ENCODE results near the gene PCDHGA5. TPM values are rescaled to one million over a fixed set of nuclear protein-coding genes. Genes with fewer than 3 reads are reported as not detected.
A peak's percentile ranks its signal among the peaks of the same experiment; 100 is the strongest.
"Not testable (repeated sequence)": the region's sequence is repeated elsewhere in the genome, so short reads cannot be mapped to it uniquely, and the experiment has no call there.

Gene PCDHGA5
- total RNA-seq, 1 donor from 2014 or later: 0.51 TPM

GRCh38 chr5:141409598-141410306 is 45.8 kb downstream of the PCDHGA5 start:
- no peak for DNase-seq (ENCODE audit: low spot score in 2 of 2, unreplicated experiment in 2 of 2)
- no peaks in the 10 kb centered on the region for H3K27me3 Mint-ChIP-seq (ENCODE audit: low read depth)
- H3K36me3 Mint-ChIP-seq: peaks cover 66% of the 10 kb centered on the region
- no peak overlapping the region for H3K27ac Mint-ChIP-seq
- H3K9me3 Mint-ChIP-seq: peaks cover 46% of the 10 kb centered on the region
- TF ChIP-seq CTCF (IDR thresholded peaks at IDR 0.05; ENCODE audit: unreplicated experiment): no peak
- H3K4me3 Mint-ChIP-seq: no peak overlapping the region
- H3K4me1 Mint-ChIP-seq: peaks cover 19% of the 10 kb centered on the region

- peaks cover 69% of the 10 kb centered on the region for H3K36me3 Mint-ChIP-seq
- no peaks in the 10 kb centered on the region for H3K27me3 Mint-ChIP-seq (ENCODE audit: low read depth)
- peak overlapping the region; percentile 30 for H3K4me3 Mint-ChIP-seq
- no peak overlapping the region for H3K27ac Mint-ChIP-seq
- TF ChIP-seq CTCF (IDR thresholded peaks at IDR 0.05; ENCODE audit: unreplicated experiment): no peak
- H3K9me3 Mint-ChIP-seq: peaks cover 47% of the 10 kb centered on the region
- H3K4me1 Mint-ChIP-seq: peaks cover 19% of the 10 kb centered on the region
- no peak for DNase-seq (ENCODE audit: low spot score in 2 of 2, unreplicated experiment in 2 of 2)
Measured at GRCh38 chr5:141411575-141411974, 47.6 kb downstream of the PCDHGA5 start.

- Mint-ChIP-seq H3K27ac (peak within 1 kb of the TSS; percentile 86), H3K4me1 (peaks cover 19% of the 10 kb centered on the region), H3K27me3 (ENCODE audit: low read depth) (no peaks in the 10 kb centered on the region), H3K36me3 (peaks cover 70% of the 10 kb centered on the region), H3K9me3 (peaks cover 51% of the 10 kb centered on the region), H3K4me3 (peak within 1 kb of the TSS; percentile 81)
- peak in 1 of 2 experiments; percentile 48 for DNase-seq (ENCODE audit: low spot score in 2 of 2, unreplicated experiment in 2 of 2)
- TF ChIP-seq CTCF (IDR thresholded peaks at IDR 0.05; ENCODE audit: unreplicated experiment): peak; percentile 43
Measured at GRCh38 chr5:141412854-141413539, 49.0 kb downstream of the PCDHGA5 start, which contains the start of gene PCDHGA10. TSS of gene PCDHGA10 (plus strand) at chr5:141412987. CDS start at chr5:141413176, 189 bp downstream.

- H3K27me3 Mint-ChIP-seq (ENCODE audit: low read depth): no peaks in the 10 kb centered on the region
- H3K4me1 Mint-ChIP-seq: peaks cover 17% of the 10 kb centered on the region
Measured at GRCh38 chr5:141413540-141414069, 49.6 kb downstream of the PCDHGA5 start.

GRCh38 chr5:141414548-141415274 is 50.7 kb downstream of the PCDHGA5 start:
- H3K9me3 Mint-ChIP-seq: peaks cover 50% of the 10 kb centered on the region

More at GRCh38 chr5:141413540-141414069, 49.6 kb downstream of the PCDHGA5 start:
- no peak for DNase-seq (ENCODE audit: low spot score in 2 of 2, unreplicated experiment in 2 of 2)
- peaks cover 53% of the 10 kb centered on the region for H3K9me3 Mint-ChIP-seq
- peaks cover 73% of the 10 kb centered on the region for H3K36me3 Mint-ChIP-seq
- peak overlapping the region; percentile 86 for H3K27ac Mint-ChIP-seq
- no peak for TF ChIP-seq CTCF (IDR thresholded peaks at IDR 0.05; ENCODE audit: unreplicated experiment)
- peak overlapping the region; percentile 81 for H3K4me3 Mint-ChIP-seq

GRCh38 chr5:141415275-141415618 is 51.3 kb downstream of the PCDHGA5 start:
- peaks cover 73% of the 10 kb centered on the region for H3K36me3 Mint-ChIP-seq
- H3K9me3 Mint-ChIP-seq: peaks cover 51% of the 10 kb centered on the region
- not testable (repeated sequence) for H3K4me3 Mint-ChIP-seq

More at GRCh38 chr5:141414548-141415274, 50.7 kb downstream of the PCDHGA5 start:
- H3K27me3 Mint-ChIP-seq (ENCODE audit: low read depth); DNase-seq (ENCODE audit: low spot score in 2 of 2, unreplicated experiment in 2 of 2): not testable (repeated sequence)
- peaks cover 70% of the 10 kb centered on the region for H3K36me3 Mint-ChIP-seq
- H3K4me3 Mint-ChIP-seq: peak overlapping the region; percentile 81
- peaks cover 13% of the 10 kb centered on the region for H3K4me1 Mint-ChIP-seq
- peak overlapping the region; percentile 15 for H3K27ac Mint-ChIP-seq

More at GRCh38 chr5:141415275-141415618, 51.3 kb downstream of the PCDHGA5 start:
- DNase-seq (ENCODE audit: low spot score in 2 of 2, unreplicated experiment in 2 of 2); H3K27ac Mint-ChIP-seq; H3K27me3 Mint-ChIP-seq (ENCODE audit: low read depth): not testable (repeated sequence)
- peaks cover 12% of the 10 kb centered on the region for H3K4me1 Mint-ChIP-seq

All from mesothelial cell of epicardium (in vitro differentiated cells).